Activated naive CD4-positive, alpha-beta T cell treated with anti-CD3 and anti-CD28 coated beads, Interleukin-2, amount 50 U/mL, for 16 hours (primary cell): ENCODE measurements around the gene CD93.

Source experiments
- DNase-seq: peaks from one replicate; pipeline ENCODE4 v3.0.0-alpha.2; 2020

Gene CD93

GRCh38 chr20:23120936-23121750 is 35.0 kb upstream of the CD93 start:
- no peak for DNase-seq

DNA sequence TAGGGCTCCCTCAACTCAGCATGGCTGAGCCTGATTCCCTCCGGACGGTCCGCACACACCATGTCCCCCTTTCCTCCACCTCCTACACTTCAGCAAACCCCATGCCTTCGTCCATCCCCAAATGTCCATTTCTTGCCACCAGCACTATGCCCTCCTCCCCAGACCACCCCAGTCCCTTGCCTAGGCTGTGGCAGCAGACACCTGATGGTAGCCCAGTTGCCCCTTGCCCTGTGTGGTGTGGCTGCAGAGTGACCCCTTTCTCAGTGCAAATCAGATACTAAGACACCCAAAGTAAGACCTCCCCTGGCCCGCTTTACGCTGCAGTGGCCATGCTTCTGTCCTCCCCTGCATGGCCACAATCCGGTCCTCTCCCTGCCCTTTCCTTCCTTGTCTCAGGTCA is 34.1 kb upstream of the CD93 start:
- no peak for DNase-seq

DNA sequence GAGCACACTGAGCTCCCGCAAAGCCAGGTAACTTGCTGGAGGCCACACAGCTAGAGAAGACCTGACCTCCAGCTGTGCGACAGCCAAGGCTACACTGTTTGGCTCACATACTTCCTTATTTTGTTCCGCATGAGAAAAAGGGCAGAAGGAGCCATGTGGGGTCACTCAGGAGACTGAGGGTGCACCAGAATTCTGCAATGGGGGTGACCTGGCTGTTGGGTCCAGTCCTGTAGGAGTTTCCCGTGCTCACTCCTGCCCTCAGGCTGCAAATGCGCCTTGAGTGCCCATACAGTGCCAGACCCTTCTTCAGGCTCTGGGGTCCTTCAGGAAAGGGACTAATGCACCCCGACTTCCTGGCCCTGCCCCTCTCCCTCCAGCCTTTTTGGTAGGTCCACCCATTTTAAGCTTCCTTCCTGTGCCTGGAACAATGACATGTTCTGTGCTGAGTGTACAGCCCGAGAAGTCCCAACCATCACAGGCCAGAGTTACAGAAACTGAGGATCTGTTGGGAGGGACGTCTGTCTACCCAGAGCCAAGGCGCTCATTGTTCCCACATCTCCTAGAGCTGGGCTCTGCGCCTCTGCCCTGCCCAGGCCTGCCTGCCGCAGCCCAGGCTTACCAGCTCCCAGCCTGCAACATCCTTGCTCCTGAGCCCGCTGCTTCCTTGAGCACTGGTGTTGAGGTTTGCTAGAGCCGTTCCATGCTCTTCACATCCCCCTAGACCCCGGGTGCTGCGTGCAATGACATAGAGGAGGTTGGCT is 33.5 kb upstream of the CD93 start:
- no peak for DNase-seq

DNA sequence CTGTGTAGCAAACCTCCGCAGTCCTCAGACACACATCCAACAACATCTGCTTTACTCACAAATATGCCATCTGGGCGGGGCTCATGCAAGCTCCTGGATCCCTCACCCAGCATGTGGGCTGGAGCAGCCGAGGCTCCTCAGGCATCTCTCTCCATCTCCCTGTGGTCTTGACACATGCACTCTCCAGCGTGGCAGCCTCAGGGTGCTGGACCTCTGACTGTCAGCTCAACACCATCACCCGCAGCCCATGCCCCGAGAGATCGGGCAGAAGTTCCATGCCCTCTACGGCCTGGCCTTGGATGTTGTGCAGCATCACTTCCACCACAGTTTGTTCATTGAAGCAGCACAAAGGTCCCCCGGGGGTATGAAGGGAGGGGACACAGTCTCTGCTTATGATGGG is 32.6 kb upstream of the CD93 start:
- DNase-seq, result no peak

DNA sequence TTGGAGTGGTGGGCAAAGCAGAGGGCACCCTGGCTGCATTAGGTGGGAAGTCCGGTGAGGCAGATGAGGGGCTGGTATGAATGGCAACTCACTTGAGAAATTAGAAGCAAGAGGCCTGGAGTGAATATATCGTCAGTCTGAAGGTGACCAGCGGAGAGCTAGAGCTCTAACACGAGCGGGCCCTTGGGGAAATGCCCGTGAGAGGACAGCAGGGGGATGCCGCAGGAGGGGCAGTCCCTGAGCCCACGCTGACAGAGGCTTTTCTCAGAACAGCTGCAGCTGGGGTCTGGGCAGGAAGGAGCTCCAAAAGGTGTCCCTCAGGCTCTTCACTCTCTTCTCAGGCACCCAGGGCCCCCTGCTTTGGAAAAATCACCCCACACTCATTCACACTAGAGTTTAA is 32.0 kb upstream of the CD93 start:
- no peak for DNase-seq

DNA sequence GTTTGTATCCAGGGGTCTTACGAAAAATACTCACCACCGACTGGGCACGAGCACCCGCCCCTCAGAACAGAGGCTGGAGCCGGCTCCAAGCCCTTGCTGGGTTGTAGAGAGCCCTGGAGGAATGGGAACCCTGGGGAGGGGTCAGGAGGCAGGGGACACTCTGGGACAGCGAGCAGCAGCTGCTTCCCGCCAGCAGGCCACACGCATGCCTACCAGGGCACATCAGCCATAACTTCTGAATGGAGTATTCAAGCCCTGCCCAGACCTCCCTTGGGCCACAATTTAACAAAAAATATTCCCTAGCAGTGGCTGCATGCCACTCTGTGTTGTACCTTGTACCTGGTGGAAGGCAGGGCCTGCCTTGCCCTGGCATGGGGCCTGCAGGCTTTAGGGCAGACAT is 31.6 kb upstream of the CD93 start:
- no peak for DNase-seq

- no peak for DNase-seq
Measured at GRCh38 chr20:23116311-23117089, 30.4 kb upstream of the CD93 start.

GRCh38 chr20:23115822-23116221 is 29.7 kb upstream of the CD93 start:
- DNase-seq, result no peak

DNA sequence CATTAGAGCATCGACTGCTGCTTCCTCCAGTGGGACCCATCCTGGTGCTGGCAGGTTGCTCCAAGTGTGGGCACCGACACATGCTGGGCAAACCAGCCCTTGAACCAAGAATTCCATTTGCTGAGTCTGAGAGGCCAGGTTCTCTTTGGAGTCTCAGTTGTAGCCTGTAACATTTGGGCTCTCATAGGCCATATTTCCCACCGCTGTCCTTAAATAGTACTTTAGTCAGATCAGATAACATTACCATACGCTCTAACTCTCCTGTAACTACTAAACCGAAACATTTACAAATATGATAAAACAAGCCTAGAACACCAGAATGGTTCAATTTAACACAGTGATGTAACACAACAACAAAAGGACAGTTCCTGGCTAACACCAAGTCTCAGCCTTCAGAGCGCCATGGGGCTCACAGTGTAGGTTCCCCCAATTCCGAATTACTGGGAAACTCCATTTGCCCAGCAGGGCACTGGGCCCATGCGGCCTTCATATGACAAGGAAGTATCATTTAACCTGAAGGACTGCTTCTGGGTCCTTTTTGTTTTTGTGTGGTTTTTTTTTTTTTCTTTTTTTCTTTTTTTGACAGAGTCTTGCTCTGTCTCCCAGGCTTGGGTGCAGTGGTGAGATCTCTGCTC is 28.4 kb upstream of the CD93 start:
- no peak for DNase-seq

DNA sequence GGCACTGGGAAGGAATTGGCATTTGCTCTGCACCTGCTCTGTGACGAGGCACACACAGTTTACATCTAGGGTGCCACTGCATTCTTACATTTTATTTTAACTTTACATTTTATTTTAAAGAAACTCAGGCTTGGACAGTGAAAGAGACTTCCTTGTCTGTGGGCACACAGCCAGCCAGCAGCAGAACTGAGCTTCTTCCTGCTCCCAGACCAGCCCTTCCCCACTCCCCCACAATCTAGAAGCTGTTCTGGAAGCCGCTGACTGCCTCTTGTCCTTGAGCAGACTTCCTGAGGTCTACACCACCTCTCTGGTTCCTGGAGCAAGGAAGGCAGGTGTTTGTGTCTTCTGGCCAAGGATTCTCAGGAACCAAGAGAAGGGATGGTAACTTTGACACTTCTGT is 27.9 kb upstream of the CD93 start:
- no peak for DNase-seq

DNA sequence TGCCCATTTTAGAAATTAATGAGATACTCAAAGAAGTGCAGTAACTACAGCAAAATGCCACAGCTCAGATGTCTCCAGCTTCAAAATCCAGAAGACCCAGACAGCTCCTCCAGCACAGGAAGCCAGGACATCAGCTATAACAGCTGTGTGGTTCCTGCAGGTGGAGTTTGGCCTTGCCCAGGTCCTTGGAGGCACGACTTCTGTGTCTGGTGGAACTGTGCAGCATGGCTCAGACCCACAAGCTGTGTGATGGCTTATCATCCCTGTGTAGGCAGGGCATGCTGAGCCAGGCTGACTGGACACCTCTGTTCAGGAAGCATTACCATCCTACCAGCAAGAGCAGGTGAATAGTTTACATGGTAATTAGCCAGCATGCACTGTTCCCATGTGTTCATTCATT is 26.5 kb upstream of the CD93 start:
- no peak for DNase-seq

DNA sequence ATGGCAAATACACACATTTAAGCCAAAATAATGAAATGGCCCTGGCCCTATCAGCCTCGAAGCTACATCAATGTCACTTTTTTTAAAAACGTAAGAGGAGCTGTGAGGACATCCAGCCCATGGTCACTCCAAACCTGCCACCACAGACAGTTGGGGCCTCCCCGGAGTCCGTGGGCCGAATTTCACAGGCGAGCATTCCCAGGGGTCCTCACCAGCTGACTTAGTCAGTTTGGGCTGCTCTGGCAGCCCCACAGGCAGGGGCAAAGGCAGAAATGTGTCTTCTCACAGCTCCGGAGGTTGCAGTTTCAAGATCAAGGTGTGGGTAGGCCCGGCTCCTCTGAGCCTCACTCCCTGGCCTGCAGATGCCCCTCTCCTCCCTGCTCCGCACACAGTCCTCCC is 25.8 kb upstream of the CD93 start:
- no peak for DNase-seq

GRCh38 chr20:23111307-23111943 is 25.3 kb upstream of the CD93 start:
- DNase-seq, result no peak

DNA sequence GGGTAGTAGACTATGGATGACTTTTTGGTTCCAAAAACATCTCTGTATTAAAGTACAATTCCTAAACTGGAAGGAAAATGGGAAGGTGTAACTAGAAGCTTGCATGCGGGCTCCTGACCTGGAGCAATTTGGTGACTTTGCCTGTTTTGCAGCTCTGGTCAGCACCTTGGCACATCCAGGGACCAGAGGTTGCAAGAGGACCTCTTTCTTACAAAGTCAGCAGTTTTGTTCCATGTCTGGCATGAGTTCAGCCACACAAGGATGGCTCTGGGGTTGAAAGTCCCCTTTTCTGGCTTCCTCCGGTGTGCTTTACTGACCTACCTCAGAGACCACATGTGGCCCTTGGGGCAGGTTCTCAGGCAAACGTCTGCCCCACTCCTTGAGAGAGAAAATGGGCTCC is 22.7 kb upstream of the CD93 start:
- DNase-seq, result no peak

- DNase-seq, result no peak
Measured at GRCh38 chr20:23107466-23107865, 21.3 kb upstream of the CD93 start.

DNA sequence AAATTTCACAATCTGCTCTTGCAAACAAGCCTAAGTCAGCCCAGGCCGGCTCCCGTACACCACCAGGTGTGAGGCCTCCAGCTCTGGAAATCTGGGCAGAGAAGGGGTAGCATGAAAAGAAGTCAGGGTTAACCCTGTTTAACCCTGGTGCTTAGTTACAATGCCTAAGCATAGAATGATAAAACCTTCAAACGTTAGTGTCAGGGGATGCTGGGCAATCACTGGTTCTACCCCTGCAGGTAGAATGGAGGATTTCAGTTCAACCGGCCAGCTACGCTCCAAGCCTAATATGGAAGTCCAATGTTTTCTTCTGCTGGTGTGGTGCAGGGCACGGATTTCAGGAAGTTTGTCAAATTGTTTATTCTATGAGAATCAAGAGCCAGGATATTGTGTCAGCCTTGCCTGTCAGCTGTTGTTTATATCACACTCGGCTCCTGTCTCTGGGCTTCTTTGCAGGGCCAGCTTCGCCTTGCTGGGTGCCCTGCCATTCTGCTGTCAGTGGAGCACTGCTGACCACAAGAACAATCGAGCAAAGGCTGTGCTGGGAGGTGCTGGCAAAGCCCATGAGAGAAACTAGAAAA is 20.2 kb upstream of the CD93 start:
- no peak for DNase-seq

- no peak for DNase-seq
Measured at GRCh38 chr20:23105193-23105592, 19.1 kb upstream of the CD93 start.

- no peak for DNase-seq
Measured at GRCh38 chr20:23103284-23104018, 17.3 kb upstream of the CD93 start.

GRCh38 chr20:23101696-23102406 is 15.7 kb upstream of the CD93 start:
- no peak for DNase-seq

DNA sequence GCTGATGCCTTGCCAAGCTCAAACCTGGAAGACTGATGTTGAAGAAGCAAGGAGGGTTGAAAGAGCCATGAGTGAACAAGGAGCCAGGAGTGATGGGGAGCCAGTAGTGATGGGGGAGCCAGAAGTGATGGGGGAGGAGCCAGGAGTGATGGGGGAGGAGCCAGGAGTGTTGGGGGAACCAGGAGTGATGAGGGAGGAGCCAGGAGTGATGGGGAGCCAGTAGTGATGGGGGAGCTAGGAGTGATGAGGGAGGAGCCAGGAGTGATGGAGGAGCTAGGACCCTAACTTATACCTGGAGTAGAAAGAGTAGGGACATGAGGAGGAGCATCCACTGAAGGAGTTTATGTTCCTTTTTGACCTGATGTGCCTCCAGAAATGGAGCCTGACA is 14.6 kb upstream of the CD93 start:
- no peak for DNase-seq
